Measurements from ENCODE around the gene CCDC121.

Gene CCDC121

GRCh38 chr2:27581417-27582128 is 47.2 kb downstream of the CCDC121 start:
- no peak for DNase-seq

Data from NCI-H69 (cell line).